Activated T-cell treated with anti-CD3 and anti-CD28 coated beads, Interleukin-2, amount 50 U/mL, for 48 hours (primary cell): ENCODE data around the gene TRIM37.
"Not testable (repeated sequence)": the region's sequence is repeated elsewhere in the genome, so short reads cannot be mapped to it uniquely, and the experiment has no call there.

Source experiments
- DNase-seq, 2 experiments: peaks; one replicate each; pipeline ENCODE4 v3.0.0-alpha.2; 2020

TRIM37 gene

DNA sequence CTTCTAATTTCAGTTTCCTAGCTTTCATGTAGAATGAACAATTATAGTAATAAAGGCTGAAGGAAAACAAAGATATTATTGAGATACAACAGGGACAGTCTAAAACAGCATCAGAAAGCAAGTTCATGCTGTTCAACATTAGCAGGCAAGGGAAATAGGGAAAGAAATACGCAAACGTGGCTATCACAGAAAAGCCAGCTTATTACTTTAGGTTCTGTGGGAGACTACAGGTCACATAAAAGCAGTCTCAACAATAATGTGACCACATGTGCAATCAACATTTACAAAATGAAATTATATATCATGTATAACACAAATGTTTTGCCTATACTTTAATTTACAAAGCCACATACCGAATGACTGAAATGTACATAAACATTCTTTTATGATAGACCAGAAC is 4.9 kb upstream of the TRIM37 start:
- no peak for DNase-seq

DNA sequence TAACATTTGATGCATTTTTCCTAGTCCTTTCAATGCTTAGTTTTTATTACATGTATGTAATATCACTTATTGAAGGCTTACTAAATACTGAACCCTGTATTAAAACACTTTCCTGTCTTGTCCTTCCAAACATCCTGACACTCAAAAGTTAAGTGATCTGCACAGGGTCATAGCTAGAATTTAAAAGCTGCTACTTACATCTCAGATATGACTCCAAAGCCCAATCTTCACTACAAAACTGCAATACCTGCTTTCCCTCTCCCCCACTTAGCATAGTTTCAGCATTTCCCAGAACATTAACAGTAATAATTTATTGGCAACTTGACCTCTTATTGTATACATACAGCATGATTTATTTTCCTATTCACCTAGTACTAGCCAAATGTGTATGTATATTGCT is 4.3 kb upstream of the TRIM37 start:
- DNase-seq = no peak

DNA sequence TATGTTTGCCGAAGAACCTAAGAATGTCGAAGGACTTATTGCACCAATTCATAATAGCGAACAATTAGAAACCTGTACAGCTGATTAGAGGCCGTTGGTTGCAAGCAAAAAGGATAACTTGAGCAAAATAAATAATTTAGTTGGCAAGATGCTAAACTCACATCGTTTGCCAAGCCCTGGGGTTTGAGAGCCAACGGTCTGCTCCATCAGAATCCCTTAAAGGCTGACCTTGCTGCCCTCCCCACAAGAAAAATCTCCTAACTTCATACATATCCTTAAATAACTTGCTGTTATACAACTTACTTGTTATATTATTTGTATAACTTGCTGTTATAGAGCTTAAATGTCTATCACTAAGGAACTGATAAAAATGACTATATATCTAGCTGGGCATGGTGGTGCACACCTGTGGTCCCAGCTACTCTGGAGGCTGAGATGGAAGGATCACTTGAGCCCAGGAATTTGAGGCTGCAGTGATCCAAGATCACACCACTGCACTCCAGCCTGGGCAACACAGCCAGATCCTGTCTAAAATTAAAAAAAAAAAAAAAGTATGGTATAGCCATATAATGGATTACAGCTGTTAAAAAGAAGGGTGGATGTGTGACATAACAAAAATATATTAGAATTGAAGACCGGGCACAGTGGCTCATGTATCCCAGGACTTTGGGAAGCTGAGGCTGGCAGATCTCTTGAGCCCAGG is 1.9 kb upstream of the TRIM37 start:
- no peak for DNase-seq

DNA sequence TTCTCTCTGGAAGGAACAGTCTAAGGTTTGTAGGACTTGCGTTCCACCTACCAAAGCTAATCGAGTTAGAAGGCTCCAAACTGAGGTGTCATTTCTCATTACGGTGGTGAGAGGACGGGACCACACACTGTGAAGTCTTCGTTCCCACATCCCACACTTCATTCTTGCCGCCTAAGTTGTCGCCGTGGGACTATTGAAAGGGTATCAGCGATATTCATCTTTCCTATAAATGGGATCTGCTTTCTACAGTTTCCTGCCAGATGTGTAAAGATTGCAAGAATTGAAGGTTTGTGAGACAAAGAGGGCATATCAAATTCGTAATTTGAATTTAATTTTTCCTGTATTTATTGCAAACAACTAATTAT is 608 bp upstream of the TRIM37 start:
- DNase-seq = no peak

DNA sequence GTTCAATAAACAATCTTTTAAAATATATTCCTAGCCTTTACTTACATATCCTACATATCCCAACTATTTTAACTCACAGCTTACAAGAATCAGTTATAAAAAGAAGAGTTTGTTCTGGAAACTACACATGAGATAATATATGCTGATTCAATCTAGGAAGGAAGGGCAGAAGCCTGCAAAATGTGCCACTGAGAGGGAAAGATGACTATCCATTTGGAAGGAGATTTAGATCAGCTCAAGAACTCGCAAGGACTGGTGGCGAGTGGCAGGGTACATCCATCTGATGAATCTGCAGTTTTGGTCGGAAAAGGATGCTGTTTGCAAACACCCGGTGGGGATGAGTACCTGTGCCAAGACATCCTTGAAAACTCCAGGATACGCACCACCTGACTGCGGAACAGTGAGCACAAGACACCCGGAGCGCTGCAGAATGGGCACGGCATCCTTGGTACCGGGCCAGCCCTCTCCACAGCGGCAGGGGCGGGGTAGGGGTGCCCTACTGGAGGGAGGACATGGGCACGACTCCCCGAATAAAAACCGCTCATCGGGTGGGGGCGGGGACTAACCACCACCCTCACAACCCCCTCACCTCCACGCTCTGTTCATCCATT is 723 bp downstream of the TRIM37 start:
- peak; percentile 79 for DNase-seq

DNA sequence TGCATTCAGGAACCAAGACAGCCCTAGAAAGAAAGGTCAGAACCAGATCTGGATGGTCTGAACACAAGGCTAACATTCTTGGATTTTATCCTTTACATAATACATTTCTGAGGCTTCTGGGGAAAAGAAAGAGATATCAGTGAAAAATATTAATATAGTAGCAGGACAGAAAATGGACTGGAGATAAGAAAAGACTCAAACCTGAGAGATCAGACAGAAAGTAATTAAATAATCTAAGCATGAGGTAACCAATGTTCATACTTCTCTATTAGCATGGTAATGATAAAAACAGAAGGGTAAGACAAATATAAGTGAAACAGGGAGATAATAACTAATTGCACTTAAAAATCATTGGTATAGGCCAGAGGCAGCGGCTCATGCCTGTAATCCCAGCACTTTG is 5.5 kb downstream of the TRIM37 start:
- no peak for DNase-seq

DNA sequence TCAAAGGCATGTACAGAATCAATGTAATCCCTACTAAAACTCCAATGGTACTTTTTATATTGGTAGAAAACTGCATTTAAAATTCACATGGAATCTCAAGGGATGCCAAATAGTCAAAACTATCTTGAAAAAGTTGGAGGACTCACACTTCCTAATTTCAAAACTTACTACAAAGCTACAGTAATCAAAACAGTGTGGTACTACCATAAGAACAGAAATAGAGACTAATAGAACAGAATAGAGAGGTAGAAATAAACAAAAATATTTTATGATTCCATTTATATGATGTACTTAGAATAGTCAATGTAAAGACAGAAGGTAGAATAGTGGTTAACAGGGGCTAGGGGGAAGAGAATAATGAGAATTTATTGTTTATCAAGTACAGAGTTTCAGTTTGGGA is 8.8 kb downstream of the TRIM37 start:
- no peak for DNase-seq

DNA sequence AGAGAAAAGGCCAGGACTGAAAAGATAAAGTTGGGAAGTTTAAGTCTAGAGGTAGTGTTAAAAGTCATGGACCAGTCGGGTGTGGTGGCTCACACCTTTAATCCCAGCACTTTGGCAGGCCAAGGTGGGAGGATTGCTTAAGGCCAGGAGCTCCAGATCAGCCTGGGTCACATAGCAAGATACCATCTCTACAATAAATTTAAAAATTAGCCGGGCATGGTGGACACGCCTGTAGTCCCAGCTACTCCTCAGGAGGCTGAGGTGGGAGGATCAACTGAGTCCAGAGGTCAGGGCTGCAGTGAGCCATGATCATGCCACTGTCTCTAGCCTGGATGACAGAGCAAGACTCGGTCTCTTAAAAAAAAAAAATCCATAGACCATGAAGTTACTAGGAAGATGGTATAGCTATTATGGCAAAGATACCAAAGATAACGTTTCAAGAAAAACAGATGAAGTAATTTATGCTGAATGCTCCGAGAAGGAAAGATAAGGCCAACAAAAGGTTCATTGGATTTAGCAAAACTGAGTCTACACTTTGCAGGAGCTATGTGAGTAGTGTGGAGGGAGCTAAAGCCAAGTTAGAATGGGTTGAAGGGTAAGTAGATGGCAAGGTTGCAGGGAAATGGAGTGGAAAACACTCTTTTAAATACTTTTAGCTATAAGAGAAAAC is 11.7 kb downstream of the TRIM37 start:
- DNase-seq = no peak

DNA sequence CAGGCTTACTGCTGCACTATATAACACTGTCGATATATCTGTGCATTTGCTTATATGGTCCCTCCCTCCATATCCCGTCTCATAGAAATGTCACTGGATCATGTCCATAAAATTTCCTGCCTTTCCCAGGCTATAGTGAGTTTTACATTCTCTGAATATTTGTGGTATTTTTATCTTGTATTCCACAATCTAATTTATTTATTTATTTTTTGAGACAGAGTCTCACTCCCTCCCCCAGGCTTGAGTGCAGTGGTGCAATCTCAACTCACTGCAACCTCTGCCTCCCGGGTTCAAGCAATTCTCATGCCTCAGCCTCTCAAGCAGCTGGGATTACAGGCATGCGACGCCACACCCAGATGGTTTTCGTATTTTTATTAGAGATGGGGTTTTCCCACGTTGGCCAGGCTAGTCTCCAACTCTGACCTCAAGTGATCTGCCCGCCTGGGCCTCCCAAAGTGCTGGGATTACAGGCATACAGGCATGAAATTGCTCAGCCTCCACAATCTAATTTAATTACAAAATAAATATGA is 12.9 kb downstream of the TRIM37 start:
- DNase-seq = no peak

DNA sequence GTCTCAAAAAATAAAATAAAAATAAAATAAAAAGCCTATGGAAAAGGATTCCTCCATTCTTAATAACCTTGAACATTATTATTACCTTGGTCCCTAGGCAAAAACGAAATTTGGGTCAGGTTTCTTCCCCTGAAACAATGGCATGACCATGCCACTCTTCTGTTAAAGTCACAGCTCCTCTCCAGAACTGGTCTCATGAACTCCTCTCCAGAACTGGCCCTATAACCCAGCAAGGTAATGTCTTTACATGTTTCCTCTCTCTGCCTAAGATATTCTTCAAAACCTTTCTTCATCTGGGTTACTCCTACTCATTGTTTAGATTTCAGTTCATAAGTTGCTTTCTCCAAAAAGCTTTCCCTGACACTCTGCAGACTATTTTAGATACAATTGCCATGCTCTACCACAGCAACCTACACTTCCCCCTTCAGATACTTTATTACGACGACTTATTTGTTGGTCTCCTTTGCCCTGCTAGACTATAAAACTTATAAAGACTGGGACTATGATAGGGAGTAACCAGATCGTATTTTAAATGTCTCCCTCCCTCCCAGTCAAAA is 13.5 kb downstream of the TRIM37 start:
- DNase-seq = no peak

DNA sequence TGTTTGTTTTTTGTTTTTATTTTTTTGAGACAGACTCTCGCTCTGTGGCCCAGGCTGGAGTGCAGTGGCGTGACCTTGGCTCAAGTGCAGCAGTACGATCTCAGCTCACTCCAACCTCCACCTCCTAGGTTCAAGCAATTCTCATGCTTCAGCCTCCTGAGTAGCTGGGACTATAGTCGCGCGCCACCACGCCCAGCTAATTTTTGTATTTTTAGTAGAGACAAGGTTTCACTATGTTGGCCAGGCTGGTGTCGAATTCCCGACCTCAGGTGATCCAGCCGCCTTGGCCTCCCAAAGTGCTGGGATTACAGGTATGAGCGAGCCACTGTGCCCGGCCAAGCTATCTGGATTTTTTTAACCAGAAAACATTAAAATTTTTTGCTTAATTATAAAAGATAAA is 16.1 kb downstream of the TRIM37 start:
- not testable (repeated sequence) for DNase-seq

DNA sequence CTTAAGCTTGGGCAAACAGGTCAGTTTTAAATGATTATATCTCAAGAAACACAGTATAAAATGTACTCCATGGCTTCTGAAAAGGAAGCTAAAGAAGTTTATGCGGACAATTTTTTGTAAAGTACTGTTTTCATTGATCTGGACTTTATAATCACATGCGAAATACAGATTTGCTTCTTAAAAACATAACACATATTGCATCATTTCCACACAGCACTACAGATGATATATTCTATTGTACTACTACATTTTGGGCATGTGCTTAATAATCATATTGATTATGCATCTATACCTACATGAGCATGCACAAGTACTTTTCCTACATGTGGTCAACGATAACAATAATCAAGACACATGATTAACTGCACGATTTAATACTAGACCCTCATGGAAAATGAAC is 22.5 kb downstream of the TRIM37 start:
- no peak for DNase-seq

DNA sequence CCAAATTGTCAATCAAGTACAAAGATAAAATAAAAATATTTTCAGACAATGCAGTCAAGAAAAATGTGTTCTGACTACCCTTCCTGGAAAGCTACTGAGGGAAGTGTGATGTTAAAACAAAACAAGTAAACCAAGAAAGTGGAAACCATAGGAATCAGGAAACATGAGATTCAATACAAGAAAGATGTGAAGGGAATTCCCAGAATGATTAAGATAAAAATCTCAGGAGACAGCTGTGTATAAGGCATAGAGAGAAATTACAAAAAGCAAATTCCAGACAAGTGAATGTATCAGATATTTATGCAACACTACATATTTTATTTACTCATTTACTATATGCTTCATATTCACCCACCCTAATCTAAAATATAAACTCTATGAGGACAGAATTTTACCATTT is 32.2 kb downstream of the TRIM37 start:
- DNase-seq = no peak

DNA sequence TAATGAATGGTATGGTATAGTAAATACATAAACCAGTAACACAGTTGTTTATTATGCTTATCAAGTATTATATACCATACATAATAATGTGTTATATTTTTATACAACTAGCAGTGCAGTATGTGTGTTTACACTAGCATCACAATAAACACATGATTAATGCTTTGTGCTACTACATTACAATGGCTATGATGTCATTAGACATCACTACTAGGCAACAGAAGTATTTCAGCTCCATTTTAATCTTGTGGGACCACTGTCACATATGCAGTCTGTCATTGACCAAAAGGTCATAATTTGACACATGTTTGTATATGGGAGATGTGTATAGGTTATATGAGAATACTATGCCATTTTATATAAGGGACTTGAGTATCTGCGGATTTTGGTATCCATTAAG is 32.7 kb downstream of the TRIM37 start:
- no peak for DNase-seq

DNA sequence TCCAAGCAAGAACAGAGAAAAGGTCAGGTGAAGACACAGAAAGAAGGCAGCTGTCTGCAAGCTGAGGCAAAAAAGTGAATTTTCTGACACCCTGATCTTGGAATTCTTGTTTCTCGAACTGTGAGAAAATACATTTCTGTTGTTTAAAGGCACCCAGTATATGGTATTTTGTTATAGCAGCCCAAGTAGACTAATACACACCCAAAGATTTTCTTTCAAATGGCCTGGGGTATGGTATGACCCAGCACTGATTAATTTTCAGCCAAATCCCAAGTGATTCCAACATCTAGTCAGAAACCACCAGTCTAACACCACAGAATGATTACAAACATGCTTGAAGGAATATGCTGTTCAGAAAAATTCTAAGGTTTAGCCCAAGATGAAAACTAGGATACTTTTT is 36.8 kb downstream of the TRIM37 start:
- DNase-seq = no peak

DNA sequence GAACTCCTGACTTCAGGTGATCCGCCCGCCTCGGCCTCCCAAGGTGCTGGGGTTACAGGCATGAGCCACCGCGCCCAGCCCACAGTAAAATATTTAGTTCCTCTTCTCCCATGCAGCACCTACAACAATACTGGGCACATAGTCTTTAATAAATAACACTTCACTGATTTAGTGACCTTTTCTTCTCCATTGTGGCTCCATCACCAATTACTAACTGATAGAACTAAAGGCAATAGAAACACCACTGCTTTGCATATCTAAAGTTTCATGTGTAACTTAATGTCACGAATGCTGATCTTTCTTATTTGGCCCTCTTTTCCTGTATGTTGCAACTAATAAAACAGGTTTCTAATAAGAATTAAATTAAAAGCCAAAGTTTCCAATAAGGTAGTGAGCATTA is 38.9 kb downstream of the TRIM37 start:
- no peak for DNase-seq

DNA sequence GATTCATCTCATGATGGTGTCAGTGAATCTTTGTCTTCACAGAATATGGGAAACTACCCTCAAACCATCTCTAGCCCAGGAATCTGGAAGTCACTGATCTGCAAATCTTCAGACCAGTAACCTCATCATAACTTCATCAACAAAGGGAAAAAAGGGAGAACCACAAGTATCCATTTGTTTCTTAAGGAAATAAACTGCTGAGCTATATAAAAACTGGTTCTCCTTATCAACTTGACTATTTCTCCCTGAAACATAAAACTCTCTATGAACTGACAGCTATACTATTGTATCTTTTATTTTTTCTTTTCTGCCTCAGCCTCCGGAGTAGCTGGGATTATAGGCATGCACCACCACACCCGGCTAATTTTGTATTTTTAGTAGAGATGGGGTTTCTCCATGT is 39.3 kb downstream of the TRIM37 start:
- no peak for DNase-seq

DNA sequence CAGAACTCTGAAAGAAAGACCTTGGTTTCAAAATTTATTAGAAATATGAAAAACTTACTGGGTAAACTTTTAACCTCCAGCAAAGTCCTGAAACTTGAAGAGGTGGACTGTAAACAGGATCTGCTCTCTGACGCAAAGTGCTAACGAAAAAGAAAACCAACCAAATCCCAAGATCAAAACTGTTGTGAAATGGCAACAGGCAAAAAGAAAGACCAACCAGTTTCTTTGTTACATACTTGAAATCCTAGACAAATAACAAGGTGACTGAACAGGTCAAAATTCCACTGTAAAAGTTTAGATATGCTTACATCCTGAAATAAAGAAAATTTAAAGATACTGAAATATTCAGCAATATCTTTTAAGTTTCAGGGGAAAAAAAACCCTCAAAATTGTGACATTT is 44.2 kb downstream of the TRIM37 start:
- no peak for DNase-seq

DNA sequence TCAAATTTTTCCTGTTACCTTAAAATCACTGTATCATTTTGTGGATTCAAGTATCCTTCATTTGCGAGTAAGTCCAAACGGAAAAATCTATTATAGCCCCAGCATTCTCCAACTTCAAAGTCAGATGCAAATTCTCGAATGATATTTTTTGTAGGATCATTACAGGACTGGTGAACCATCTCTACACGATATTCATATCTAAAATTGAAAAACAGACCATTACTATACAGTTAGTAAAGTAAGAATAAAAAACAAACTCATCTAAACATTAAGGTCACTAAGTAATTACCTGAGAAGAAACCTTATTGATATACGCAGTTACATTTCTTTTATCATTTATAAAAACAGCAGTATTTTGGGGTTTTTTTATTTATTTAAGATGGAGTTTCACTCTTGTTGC is 49.8 kb downstream of the TRIM37 start:
- DNase-seq = no peak

DNA sequence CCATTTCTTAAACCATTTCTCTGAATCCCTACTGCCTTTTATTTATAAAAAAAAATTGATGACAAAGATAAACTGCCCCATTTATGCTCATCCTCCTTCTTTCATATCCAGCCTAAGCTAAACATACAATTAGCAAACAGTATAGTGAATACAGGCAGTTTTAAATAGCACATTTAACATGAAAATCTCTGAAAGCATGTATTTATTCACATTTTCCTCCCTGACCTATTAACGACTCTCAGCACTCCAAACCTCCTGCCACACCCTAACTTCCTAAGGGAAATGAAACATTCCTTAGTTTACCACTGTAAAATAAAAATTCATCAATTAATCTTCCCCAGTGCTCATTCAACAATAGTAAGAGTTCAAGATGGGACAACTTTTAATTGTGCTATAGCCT is 56.9 kb downstream of the TRIM37 start:
- no peak for DNase-seq

DNA sequence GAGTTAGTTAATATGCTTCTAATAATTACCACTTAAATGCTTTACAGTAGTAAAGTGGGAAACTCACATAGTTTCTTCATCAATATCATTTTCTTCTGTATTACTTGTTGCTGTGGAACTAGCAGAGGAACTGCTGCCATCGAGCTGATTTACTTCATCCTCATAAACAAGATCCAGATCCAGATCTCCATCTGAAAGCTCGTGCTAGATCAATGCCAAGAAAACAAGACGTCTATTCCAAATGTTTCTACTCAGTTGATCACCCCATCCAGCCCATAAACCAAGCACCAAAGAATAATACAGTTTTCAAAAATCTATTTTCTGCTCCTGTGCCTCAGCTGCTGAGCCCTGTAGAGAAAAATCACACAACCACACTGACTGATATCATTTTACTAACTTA is 59.1 kb downstream of the TRIM37 start:
- no peak for DNase-seq

DNA sequence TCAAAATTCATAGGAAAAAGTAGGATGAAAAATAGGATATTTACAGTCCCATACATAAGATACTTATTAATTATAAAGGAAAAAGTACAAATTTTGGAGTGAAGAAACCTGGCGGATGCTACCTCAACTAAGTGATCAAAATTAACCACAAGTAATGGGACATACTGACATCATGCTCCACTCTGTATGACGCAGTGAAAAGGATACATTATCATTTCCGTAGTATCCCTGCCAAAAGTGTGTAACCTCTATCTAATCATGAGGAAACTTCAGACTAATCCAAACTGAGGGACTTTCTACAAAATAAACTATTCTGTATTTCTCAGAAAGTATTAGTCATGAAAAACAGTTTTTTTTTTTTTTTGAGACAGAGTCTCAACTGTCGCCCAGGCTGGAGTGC is 60.5 kb downstream of the TRIM37 start:
- no peak for DNase-seq

DNA sequence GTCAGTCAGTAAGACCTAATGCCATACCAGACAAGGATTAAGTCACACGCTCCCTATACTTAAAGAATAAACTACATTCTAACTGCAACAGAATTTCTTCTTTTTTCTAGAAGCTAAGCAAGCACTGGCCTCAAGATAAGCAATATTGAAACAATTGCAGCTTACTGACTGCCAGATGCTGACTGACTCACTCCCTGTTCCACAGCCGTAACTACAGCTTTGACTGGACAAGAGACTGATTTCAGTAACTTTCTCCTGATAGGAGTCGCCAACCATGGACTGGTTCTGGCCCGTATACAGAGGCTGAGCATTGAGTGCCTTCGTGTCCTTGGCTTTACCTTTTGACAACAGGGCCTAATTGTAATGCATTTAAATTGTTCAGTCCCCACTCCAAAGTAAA is 67.9 kb downstream of the TRIM37 start:
- DNase-seq = peak; percentile 35

DNA sequence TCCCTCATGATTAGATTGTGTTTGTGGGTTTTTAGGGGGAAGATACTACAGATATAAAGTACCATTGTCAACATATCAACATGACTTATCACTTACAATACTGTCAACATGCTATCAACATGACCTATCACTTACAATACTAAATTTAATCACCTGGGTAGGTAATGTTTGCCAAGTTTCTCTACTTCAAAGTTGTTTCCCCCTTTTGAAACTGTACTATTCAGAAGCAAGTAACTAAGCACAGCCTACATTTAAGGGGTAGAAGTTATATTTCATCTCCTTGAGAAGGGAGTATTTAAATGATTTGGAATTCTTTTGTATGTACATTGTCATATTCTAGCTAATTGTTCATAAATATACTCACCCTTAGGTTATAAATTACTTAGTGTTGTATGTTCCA is 68.7 kb downstream of the TRIM37 start:
- DNase-seq = no peak
